GM19452 (cell line): ENCODE data around the gene DRC1.

Experiments used
- ATAC-seq: cut with Tn5 transposase; IDR thresholded peaks from one replicate; pipeline ENCODE4 v1.9.1; 2021; ENCODE audit not compliant: unreplicated experiment

Gene DRC1

DNA sequence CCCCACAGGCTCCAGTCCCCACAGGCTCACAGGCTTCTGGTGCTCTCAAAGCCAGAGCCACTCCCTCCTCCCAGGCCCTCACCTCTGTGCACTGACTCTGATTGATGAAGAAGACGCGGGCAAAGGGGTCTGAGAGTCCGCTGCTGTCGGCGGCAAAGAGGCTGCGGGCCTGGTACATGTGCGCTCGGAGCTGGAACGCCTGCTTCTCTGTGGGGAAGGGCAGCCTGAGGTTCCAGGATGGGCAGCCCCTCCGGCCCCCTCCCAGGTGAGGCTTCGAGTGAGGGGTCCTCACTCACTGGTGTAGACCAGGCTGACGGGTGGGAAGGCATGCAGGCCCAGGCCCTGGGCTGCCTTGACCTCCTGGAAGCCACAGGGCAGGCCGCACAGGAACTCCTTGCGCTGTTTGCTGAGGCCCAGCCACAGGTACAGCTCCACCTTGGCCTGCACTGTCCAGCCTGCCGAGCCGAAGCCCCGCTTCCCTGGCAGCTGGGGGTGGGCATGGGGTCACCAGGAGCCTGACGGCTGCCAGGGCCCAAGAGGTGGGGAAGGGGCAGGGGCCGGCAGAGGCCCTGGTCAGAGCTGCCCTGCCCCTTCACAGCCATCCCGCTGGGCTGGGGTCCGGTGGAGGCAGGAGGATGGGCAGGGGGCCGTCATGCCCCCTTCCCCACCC lies 74.2 kb downstream of the DRC1 start:
- no peak for ATAC-seq

DNA sequence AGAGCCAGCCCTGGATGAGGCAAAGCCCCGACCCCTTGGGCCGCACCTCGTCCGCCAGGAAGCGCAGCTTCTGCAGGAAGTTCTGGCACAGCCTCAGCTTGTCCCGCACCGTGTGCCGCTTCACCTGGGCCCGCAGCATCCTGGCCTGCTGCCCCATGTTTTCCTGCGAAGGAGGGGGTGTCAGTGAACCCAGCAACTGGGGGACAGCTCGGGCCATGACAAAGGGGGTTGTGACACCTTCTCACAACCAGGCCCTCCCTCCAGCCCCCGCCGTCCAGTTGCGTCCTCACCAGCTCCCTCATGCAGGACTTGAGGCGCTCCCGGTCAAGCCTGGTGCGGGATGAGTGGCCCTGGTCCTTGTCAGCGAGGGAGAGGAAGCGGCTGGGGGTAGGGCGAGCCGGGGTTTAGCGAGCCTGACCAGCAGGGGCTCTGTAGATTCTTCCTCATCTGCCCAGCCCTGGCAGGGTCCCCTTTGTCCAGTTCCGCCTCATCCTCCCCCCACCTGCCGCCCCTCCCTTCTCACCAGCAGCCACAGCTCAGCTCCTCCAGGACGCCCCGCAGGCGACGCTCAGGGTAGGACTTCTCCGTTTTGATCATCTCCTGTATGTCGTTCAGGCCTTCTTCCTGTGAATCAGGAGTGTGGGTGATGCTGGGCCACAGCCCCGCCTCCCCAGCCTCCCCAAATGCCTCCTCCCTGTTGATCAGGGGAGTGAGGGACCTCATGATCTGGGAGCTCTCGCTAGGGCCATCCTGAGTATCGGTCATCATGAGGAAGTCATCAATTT lies 75.6 kb downstream of the DRC1 start:
- no peak for ATAC-seq

GRCh38 chr2:26477911-26478253 lies 76.2 kb downstream of the DRC1 start, which contains the start of gene OTOF:
Gene OTOF, minus strand, starts transcription at chr2:26478124.
- ATAC-seq, result no peak

- ATAC-seq, result no peak
These were observed 76.6 kb downstream of the DRC1 start for GRCh38 chr2:26478366-26478765.

DNA sequence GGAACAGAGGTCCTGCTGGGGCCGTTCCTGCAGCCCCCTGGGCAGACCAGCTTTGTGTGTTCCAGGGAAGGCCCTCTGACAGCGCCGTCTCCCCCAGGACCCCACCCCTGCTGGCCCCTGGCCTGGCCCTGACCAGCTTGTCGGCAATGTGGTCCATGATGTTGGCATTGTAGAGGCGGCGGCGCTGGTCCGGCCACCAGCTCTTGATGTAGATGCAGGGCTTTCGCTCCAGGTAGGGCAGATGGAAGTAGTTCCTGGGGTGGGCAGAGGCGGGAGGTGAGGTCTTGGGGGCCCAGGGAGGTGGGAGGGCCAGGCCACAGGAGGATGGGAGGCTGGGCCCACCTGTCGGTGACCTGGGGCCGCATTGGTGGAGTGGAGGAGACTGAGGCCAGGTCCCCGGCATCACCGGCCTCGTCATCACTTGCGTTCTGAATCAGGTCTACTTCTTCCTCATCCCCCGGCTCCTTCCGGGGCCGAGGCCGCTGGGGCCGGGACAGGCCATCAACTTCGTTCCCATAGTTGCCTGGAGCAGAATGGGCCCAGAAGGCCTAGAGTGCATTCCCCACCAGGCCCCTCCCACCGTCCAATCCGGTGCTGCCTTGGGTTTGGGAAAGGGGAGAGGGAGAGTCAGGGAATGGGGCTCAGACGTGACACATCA lies 77.5 kb downstream of the DRC1 start:
- no peak for ATAC-seq

DNA sequence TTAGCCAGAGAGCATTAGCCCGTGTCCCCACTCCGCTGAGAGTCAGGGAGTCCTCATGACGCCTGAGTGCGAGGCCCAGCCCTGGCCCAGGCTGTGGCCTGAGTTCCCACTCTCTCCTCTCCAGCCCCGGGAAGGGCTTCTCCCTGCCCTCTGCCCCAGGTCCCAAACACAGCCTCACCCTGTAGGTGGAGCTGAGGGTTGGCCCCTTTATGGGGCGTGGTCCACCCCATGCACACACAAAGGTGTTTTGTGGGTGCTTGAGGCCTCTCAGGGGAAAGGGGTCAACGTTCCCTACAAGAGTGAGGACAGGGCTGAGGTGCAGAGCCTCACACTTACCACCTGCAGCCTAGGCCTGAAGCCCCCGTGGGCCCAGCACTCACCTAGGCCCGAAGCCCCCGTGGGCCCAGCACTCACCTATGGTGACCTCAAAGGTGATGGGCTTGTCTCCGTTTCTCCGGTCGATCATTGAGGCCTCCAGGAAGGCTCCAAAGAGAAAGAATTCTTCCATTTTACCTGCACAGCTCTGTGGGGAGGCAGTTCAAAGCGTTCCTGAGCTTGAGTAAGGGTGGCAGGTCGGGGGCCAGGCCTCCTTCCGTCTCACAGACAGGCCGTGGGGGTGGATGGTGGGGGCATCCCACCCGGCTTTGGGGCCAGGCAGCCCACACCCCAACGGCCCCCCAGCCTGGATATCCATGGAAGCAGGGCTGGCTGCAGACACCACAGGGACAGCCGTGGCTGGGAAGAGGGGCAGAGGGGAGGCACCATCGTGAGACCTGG lies 78.3 kb downstream of the DRC1 start:
- ATAC-seq, result no peak

- ATAC-seq, result no peak
These were observed 79.1 kb downstream of the DRC1 start for GRCh38 chr2:26480566-26481423.

- ATAC-seq, result no peak
These were observed 80.0 kb downstream of the DRC1 start for GRCh38 chr2:26481706-26482105.

DNA sequence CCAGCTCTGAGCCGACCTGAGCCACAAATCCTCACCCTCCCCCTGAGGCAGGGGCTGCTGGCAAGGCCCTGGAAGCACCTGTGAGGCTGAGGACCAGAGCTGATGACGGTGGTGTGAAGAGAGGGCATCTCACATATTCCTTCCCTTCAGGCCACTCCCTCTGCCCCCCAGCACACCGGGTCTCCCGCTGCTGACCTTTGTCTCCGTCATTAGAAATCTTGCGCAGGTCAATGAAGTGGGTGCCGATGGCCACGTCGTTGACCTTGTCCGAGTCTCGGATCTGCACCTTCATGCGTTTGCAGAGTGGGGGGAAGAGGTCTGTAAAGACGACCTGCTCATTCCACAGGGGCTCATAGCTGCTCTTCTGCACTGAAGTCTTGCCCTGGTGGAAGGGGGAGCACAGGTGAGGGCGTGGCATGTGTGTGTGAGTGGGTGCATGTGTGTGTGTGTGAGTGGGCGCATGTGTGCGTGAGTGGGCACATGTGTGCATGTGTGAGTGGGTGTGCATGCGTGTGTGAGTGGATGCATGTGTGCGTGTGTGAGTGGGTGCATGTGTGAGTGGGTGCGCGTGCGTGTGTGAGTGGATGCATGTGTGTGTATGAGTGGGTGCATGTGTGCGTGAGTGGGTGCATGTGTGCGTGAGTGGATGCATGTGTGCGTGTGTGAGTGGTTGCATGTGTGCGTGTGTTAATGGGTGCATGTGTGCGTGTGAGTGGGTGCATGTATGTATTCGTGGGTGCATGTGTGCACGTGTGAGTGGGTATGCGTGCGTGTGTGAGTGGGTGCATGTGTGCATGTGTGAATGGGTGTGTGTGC lies 80.7 kb downstream of the DRC1 start:
- no peak for ATAC-seq

- ATAC-seq, result no peak
These were observed 81.3 kb downstream of the DRC1 start for GRCh38 chr2:26483027-26483326.

- ATAC-seq, result no peak
These were observed 81.8 kb downstream of the DRC1 start for GRCh38 chr2:26483516-26483915.

GRCh38 chr2:26483957-26484565 lies 82.3 kb downstream of the DRC1 start:
- ATAC-seq, result no peak

DNA sequence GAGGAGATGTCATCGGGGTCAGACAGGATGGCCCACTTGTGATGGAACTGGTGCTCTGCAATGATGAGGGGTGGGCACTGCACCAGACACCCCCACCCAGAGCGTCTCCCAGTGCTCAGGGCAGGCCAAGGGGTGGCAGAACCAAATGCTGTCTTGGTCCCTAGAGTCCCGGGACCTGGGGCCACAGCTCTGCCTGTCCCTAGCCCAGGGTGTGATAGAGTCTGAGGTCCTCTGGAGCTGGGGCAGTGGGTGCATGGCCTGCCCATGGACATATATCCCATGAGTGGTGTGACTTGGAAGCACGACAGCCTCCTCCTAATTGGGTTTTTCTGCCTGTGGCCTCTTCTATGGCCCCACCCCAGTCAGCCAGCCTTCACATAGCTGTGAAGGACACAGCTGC lies 82.9 kb downstream of the DRC1 start:
- no peak for ATAC-seq

DNA sequence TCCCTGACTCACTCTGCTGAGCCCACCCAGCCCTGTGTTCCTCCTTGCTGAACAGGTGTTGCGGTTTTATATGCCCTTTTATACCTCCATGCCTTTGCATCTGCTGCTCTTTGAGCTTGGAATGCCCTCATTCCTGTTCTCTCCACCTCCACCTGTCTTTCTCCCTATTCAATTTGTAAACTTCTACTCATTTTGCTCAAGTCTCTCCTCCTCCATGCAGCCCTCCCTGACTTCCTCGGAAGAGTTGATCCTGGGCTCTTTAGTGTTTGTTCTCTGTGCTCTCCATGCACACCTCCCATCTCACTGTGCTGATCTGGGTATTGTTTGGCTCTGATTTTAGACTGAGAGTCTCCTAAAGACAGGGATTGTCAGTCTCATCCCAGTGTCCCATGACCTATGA lies 83.4 kb downstream of the DRC1 start:
- ATAC-seq, result no peak

GRCh38 chr2:26485725-26486418 lies 84.2 kb downstream of the DRC1 start:
- ATAC-seq, result no peak

DNA sequence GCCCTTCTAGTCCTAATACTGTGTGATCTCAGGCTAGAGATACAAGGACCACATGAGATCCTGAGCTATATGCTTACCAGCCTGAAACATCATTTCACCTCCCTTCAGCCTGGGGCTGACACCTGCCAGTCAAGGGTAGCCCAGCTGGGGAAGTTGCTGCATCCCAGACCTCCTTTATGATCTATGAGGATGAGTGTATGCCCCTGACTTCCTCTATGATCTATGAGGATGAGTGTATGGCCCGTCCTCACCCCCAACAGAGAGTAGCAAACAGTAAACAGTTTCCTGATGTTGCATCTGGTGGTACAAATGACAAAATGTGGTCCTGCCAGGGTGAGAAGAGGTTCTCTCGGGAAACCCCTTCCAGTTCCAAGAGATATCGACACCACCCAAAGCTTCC lies 85.1 kb downstream of the DRC1 start:
- no peak for ATAC-seq

DNA sequence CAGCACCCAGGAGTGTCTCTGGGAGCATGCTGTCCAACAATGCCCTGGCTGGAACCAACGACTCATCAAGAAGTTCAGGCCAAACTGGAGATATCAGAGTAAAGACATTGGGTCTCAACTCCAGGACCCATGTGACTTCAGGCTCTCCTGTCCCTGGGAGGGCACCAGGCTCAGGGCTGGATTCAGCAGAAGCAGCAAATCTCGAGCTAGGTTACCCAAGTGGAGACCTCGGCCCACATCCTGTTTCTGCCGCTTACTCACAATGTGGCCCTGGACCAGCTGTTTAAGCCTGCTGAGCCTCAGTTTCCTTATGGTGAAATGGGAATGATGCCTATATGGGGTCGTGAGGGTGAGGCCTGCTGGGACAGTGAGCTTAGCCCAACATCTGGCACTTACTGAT lies 85.5 kb downstream of the DRC1 start:
- no peak for ATAC-seq

- no peak for ATAC-seq
These were observed 86.9 kb downstream of the DRC1 start for GRCh38 chr2:26488463-26489212.
